Activated T-cell treated with anti-CD3 and anti-CD28 coated beads, Interleukin-2, amount 50 U/mL, for 72 hours (primary cell): ENCODE results near the gene PLEKHA6. TPM values are rescaled to one million over a fixed set of nuclear protein-coding genes. Genes with fewer than 3 reads are reported as not detected.

Experiments
- ATAC-seq, 2 donors: fragments of 150-1000 bp; cut with Tn5 transposase; replicated peaks in 1 of 2; 2 replicates each; pipeline ENCODE4 v1.10.0; 2021; ENCODE audit warnings: moderate library complexity in 2 of 2, mild to moderate bottlenecking in 1 of 2
- DNase-seq, 2 donors: peaks; one replicate each; pipeline ENCODE4 v3.0.0; 2021 to 2022; ENCODE audit warnings: mixed read lengths in 1 of 2
- H3K27ac Mint-ChIP-seq: one replicate; pipeline ENCODE4 v1.8.0; 2022; ENCODE audit warnings: mild to moderate bottlenecking, moderate library complexity, mixed read lengths
- H3K27me3 Mint-ChIP-seq: one replicate; pipeline ENCODE4 v1.8.0; 2022; ENCODE audit warnings: low read depth, mixed read lengths
- H3K36me3 Mint-ChIP-seq, 2 donors: one replicate each; pipeline ENCODE4 v1.8.0; 2022; ENCODE audit warnings: mixed read lengths in 2 of 2, mild to moderate bottlenecking in 1 of 2; ENCODE audit not compliant: insufficient read depth in 2 of 2
- H3K4me1 Mint-ChIP-seq: one replicate; pipeline ENCODE4 v1.8.0; 2022; ENCODE audit warnings: low read depth, mixed read lengths
- H3K4me3 Mint-ChIP-seq, 2 donors: one replicate each; pipeline ENCODE4 v1.8.0; 2022; ENCODE audit warnings: mild to moderate bottlenecking in 2 of 2, mixed read lengths in 2 of 2, moderate library complexity in 2 of 2
- H3K9me3 Mint-ChIP-seq, 2 donors: one replicate each; pipeline ENCODE4 v1.8.0; 2022; ENCODE audit warnings: mixed read lengths in 2 of 2
- total RNA-seq, 2 donors: library from RNA; stranded (reverse); gene quantifications; one replicate each; pipeline ENCODE4 v1.2.3, GENCODE V29; 2022

PLEKHA6 gene
- total RNA-seq, 2 donors from 2014 or later, result 0.31 to 3.4 TPM

DNA sequence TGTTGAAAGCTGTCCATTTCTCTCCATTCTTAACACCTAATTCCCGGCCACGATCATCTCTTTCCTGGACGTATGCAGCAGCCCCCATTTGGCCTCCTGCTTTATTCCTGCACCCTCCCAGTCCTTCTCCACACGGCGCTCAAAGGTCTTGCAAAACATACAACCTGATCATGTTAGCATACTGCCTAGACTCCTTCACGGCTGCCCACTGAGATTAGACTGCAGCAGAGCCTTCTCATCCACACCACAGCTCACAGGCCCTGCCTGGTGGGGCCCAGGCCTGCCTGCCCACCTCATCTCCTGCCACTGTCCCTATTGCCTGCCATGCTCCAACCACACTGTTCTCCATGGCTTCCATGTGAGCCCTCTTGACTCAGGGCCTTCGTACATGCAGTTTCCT, 148.7 kb downstream of the PLEKHA6 start:
- Mint-ChIP-seq H3K36me3 (no peaks in the 10 kb centered on the region), H3K9me3 (no peaks in the 10 kb centered on the region), H3K27me3 (peaks cover 10% of the 10 kb centered on the region), H3K4me1 (peaks cover 11% of the 10 kb centered on the region), H3K4me3 (no peak overlapping the region), H3K27ac (no peak overlapping the region)
- DNase-seq (no peak), ATAC-seq (no peak)

DNA sequence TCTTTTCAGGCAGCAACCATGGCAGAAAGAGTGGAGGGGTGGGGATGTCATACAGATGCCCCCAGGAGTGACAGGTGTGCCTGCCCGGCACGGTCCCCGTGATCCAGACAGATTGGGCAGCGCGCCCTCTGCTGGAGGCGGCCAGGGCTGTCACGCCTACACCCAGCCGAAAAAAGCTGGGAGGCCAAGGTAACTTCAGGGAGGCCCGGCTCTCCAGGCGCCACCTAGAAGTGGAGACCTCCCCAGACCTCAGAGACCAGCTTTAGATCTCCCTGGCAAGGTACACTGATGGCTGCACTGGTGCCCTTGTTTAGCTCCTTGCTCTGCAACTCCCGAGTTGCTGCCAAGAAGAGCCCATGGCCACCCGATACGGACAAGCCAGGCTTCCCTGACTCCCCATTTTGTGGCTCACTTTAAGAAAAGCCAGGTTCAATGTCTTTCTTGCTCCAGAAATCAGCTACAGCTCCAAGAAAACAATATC, 152.6 kb downstream of the PLEKHA6 start:
- Mint-ChIP-seq H3K4me3 (no peak overlapping the region), H3K27me3 (peaks cover 30% of the 10 kb centered on the region), H3K4me1 (peaks cover 5% of the 10 kb centered on the region), H3K27ac (no peak overlapping the region), H3K36me3 (no peaks in the 10 kb centered on the region), H3K9me3 (no peaks in the 10 kb centered on the region)
- DNase-seq, result peak; percentile 79 to 82
- ATAC-seq, result peak; percentile 92 to 94

- no peak for ATAC-seq
- H3K4me3 Mint-ChIP-seq, result no peak overlapping the region
- no peak overlapping the region for H3K27ac Mint-ChIP-seq
- peaks cover 30% of the 10 kb centered on the region for H3K27me3 Mint-ChIP-seq
- no peaks in the 10 kb centered on the region for H3K36me3 Mint-ChIP-seq
- H3K4me1 Mint-ChIP-seq, result peaks cover 5% of the 10 kb centered on the region
- H3K9me3 Mint-ChIP-seq, result no peaks in the 10 kb centered on the region
- DNase-seq, result no peak
Measured at GRCh38 chr1:204206121-204206520, 153.6 kb downstream of the PLEKHA6 start.

- H3K4me1 Mint-ChIP-seq, result peaks cover 5% of the 10 kb centered on the region
- no peaks in the 10 kb centered on the region for H3K36me3 Mint-ChIP-seq
- H3K4me3 Mint-ChIP-seq, result no peak overlapping the region
- no peaks in the 10 kb centered on the region for H3K9me3 Mint-ChIP-seq
- H3K27ac Mint-ChIP-seq, result no peak overlapping the region
- H3K27me3 Mint-ChIP-seq, result peaks cover 30% of the 10 kb centered on the region
- ATAC-seq (no peak), DNase-seq (no peak)
Measured at GRCh38 chr1:204205486-204205885, 154.2 kb downstream of the PLEKHA6 start.

DNA sequence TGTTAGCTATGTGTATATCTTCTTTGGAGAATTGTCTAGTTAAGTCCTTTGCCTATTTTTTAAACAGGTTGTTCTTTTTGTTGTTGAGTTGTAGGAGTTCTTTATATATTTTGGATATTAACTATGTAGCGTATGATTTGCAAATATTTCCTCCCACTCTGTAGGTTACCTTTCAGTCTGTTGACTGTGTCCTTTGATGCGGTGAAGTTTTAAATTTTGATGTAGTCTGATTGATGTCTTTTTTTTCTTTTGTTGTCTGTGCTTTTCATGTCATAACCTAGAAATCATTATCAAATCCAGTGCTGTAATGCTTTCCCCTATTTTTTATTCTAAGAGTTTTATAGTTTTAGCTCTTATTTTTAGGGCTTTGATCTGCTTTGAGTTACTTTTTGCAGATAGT, 154.8 kb downstream of the PLEKHA6 start:
- H3K9me3 Mint-ChIP-seq, result no peaks in the 10 kb centered on the region
- no peak overlapping the region for H3K27ac Mint-ChIP-seq
- peaks cover 5% of the 10 kb centered on the region for H3K4me1 Mint-ChIP-seq
- no peaks in the 10 kb centered on the region for H3K36me3 Mint-ChIP-seq
- DNase-seq, result no peak
- no peak overlapping the region for H3K4me3 Mint-ChIP-seq
- no peak for ATAC-seq
- H3K27me3 Mint-ChIP-seq, result peaks cover 30% of the 10 kb centered on the region

DNA sequence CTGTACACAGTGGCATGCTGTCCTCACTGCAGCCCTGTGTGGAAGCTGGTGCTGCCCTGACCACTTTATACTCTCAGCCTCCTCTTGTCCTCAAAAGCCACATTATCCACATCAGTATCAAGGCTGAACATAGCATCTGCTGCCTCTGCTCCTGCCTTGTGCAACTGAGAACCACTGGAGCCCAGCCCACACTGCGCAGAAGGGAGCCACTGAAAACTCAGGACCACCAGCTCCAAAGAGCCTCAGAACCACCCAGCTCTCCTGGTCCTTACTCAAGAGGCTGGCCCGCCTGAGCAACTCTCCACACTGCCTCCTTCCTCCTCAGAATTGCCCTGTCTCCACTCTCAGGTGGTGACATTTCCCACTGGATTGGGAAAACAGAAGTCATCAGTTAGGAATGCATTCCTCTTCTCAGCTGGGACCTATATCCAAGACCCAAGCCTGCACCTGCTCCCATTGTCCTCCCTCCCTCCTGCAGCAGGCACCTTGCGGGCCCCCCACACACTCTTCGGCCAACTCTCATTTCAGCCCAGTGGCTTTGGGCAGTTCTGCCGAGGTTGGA, 156.4 kb downstream of the PLEKHA6 start:
- Mint-ChIP-seq H3K27ac (no peak overlapping the region), H3K36me3 (no peaks in the 10 kb centered on the region), H3K4me1 (peaks cover 5% of the 10 kb centered on the region), H3K4me3 (no peak overlapping the region), H3K27me3 (peaks cover 30% of the 10 kb centered on the region), H3K9me3 (no peaks in the 10 kb centered on the region)
- DNase-seq (no peak), ATAC-seq (no peak)

- Mint-ChIP-seq H3K27ac (no peak overlapping the region), H3K4me1 (peaks cover 5% of the 10 kb centered on the region), H3K4me3 (no peak overlapping the region), H3K27me3 (peaks cover 30% of the 10 kb centered on the region), H3K36me3 (no peaks in the 10 kb centered on the region), H3K9me3 (no peaks in the 10 kb centered on the region)
- ATAC-seq (no peak), DNase-seq (no peak)
Measured at GRCh38 chr1:204202481-204202880, 157.2 kb downstream of the PLEKHA6 start.

GRCh38 chr1:204201348-204202040, 158.2 kb downstream of the PLEKHA6 start:
- H3K36me3 Mint-ChIP-seq, result no peaks in the 10 kb centered on the region
- peaks cover 24% of the 10 kb centered on the region for H3K27me3 Mint-ChIP-seq
- ATAC-seq, result no peak
- DNase-seq, result no peak
- no peak overlapping the region for H3K27ac Mint-ChIP-seq
- H3K9me3 Mint-ChIP-seq, result no peaks in the 10 kb centered on the region
- no peaks in the 10 kb centered on the region for H3K4me1 Mint-ChIP-seq
- H3K4me3 Mint-ChIP-seq, result no peak overlapping the region

DNA sequence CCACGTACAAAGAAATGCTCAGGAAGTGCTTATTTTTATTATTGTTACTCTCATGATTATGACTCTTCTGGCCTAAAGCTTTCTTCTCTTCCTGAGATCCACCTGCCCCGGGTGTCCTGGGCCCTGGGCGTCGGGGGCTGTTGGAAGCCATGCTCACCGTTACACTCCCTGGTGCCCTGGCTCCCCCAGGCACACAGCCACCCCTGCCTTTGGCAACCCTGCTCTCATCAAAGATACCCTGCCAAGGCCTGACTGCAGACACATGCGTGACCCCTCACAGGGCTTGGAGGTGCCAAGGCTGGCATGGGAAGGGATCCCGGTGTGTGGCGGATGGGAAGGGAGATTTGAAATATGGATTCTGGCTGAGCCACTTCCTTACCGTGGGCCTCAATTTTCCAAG, 160.2 kb downstream of the PLEKHA6 start:
- Mint-ChIP-seq H3K36me3 (no peaks in the 10 kb centered on the region), H3K27ac (no peak overlapping the region), H3K27me3 (peaks cover 11% of the 10 kb centered on the region), H3K4me3 (no peak overlapping the region), H3K9me3 (peaks cover 4 to 5% of the 10 kb centered on the region in 2 donors), H3K4me1 (peaks cover 3% of the 10 kb centered on the region)
- ATAC-seq, result no peak
- DNase-seq, result no peak

GRCh38 chr1:204198348-204199340, 161.1 kb downstream of the PLEKHA6 start:
- H3K4me3 Mint-ChIP-seq, result no peak overlapping the region
- peaks cover 6% of the 10 kb centered on the region for H3K4me1 Mint-ChIP-seq
- DNase-seq (no peak), ATAC-seq (peak; percentile 18 to 33)
- H3K9me3 Mint-ChIP-seq, result peaks cover 4 to 5% of the 10 kb centered on the region in 2 donors
- H3K36me3 Mint-ChIP-seq, result no peaks in the 10 kb centered on the region
- no peak overlapping the region for H3K27ac Mint-ChIP-seq
- H3K27me3 Mint-ChIP-seq, result peaks cover 6% of the 10 kb centered on the region

DNA sequence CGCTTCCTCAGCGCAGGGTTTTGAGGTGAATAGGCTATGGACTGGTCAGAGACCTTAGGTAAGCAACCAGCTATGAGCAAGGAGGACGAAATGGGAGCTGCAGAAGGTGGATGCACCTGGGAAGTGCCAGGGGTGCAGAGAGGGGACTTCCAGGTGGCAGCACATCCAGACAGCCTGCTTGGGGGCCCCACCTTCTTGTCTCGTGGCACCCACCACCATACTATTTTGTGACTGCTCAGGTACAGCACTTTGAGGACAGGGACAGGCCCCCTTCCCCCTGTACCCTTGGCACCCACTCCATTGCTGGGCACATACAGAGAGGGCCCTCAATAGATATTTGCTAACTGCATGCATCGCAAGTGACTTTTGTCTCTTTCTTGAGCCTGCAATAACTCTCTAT, 162.7 kb downstream of the PLEKHA6 start:
- H3K36me3 Mint-ChIP-seq, result no peaks in the 10 kb centered on the region
- H3K4me3 Mint-ChIP-seq, result no peak overlapping the region
- H3K4me1 Mint-ChIP-seq, result peaks cover 6% of the 10 kb centered on the region
- peaks cover 4 to 5% of the 10 kb centered on the region in 2 donors for H3K9me3 Mint-ChIP-seq
- DNase-seq, result no peak
- no peak overlapping the region for H3K27ac Mint-ChIP-seq
- H3K27me3 Mint-ChIP-seq, result peaks cover 12% of the 10 kb centered on the region
- no peak for ATAC-seq

DNA sequence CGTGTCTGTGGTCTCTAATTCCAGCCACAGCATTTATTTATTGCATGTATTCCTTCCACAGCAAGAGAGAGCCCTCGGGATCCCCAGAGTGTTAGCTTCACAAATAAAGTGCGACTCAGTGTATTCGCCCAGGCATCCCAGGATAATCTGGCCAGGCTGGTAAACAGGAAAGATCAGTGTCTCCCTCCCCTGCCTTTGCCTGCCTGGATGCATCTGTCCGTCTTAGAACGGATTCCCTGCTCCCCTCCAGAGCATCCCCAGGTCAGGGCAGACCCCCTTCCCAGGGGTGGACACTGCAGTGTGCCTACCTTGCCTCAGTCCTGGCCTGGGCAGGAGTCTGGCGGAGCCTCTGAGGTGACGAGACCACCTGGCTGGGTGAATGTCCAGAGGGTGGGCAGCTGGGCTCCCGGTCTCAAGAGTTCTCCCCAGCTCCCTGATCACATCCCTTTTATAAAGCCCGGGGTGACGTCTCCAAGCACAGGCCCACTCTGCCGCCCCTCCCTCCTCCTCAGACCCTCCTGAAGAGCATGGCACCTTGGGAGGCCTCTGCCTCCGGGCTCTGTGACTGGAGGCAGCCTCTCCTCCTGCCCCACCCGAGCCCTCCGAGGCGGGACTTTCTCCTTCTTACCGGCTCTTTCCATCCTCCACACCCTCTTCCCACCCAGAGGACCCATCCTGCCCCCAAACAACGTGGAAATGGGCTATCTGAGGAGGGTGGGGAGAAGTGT, 163.5 kb downstream of the PLEKHA6 start, which contains the start of gene KISS1:
TSS of gene KISS1 (minus strand) at position 424 of the 728 bp plus-strand sequence. CDS start 3,615 bp downstream, outside the sequence.
- H3K27ac Mint-ChIP-seq, result no peak within 1 kb of the TSS
- H3K9me3 Mint-ChIP-seq, result peaks cover 4 to 5% of the 10 kb centered on the region in 2 donors
- H3K4me3 Mint-ChIP-seq, result no peak within 1 kb of the TSS
- DNase-seq, result no peak
- H3K27me3 Mint-ChIP-seq, result peaks cover 16% of the 10 kb centered on the region
- H3K36me3 Mint-ChIP-seq, result no peaks in the 10 kb centered on the region
- H3K4me1 Mint-ChIP-seq, result peaks cover 6% of the 10 kb centered on the region
- no peak for ATAC-seq
